Measurements from ENCODE around the gene HTR7.

DNA sequence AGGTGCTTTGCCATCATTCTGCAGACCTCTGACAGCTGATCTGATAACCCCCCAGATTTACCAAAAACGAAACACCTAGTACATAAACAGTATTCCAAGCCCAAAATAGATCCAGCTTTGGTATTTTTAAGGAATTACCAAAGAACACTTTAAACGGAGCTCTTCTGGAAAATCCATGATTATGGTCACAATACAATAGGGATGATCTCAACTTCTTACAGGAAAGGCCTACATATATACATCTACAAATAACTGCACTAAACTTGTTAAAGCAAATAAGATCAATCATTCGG is 69.7 kb downstream of the HTR7 start:
- TF ChIP-seq CTCF (IDR thresholded peaks at IDR 0.05; ENCODE audit: insufficient read depth, low read length, poor library complexity, severe bottlenecking) = no peak
- no peak for TF ChIP-seq EZH2phosphoT487 (conservative IDR thresholded peaks at IDR 0.05; ENCODE audit: low read length)

Data from SU-DHL-6 (cell line).